Tibial nerve (tissue), 4 donors: ENCODE results near the gene CROCC2.

Experiments
- CTCF ChIP-seq, 5 experiments: fragments of 200-600 bp in 3 of 5; fragments of 450-650 bp in 2 of 5; sonication (generic) in 3 of 5; IDR thresholded peaks; one replicate each; pipeline ENCODE4 v1.5.1; 2016 to 2019; ENCODE audit warnings: antibody characterized with exemption in 5 of 5, mild to moderate bottlenecking in 3 of 5, moderate library complexity in 2 of 5
- EP300 ChIP-seq, 2 donors: sonication (generic); formaldehyde crosslinking; IDR thresholded peaks; one replicate each; pipeline ENCODE4 v1.6.1; 2017; ENCODE audit warnings: antibody characterized with exemption in 2 of 2, mild to moderate bottlenecking in 1 of 2
- POLR2A ChIP-seq, 2 donors: fragments of 450-650 bp; IDR thresholded peaks; one replicate each; pipeline ENCODE4 v1.6.1; 2017; ENCODE audit warnings: antibody characterized with exemption in 2 of 2, mild to moderate bottlenecking in 2 of 2, moderate library complexity in 2 of 2

DNA sequence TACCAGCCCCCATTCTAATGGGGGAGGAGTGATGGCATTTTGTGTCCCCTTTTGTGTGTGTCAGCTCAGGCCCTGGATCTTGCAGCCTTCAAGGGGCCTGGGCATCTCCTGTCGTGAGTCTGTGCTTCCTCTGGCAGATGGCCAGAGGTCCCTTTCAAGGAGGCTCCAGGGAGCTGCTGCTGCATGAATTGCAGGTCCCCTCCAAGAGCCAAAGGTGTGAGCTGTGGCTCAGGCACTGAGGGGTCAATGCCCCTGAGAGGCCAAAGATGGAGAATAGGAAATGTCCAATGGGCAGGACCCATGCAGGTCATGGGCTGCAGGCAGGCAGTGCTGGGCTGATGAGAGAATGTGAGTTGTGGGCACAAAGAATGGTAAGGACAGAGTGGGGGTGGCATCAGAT lies 20.6 kb upstream of the CROCC2 start:
- TF ChIP-seq CTCF (IDR thresholded peaks at IDR 0.05) (no peak), POLR2A (IDR thresholded peaks at IDR 0.05) (no peak), EP300 (IDR thresholded peaks at IDR 0.05) (no peak)
